CD14-positive monocyte (primary cell): ENCODE results near the gene LAMC3. TPM values are rescaled to one million over a fixed set of nuclear protein-coding genes. Genes with fewer than 3 reads are reported as not detected.

ENCODE experiments used
- DNase-seq, 3 donors: peaks; one replicate each; pipeline ENCODE4 v3.0.0-alpha.2; 2011 to 2022
- H2AFZ ChIP-seq: 2 replicates; pipeline ENCODE4 v1.6.0; 2012; ENCODE audit warnings: mild to moderate bottlenecking, low read depth, low read length, inconsistent platforms; ENCODE audit not compliant: insufficient read depth, poor library complexity, severe bottlenecking
- H3K27ac ChIP-seq, 2 donors: 1 replicate in 1 of 2; 2 replicates in 1 of 2; pipeline ENCODE4 v1.5.1; 2012 to 2013; ENCODE audit warnings: low read length in 2 of 2, control low read depth in 1 of 2, inconsistent platforms in 1 of 2, low read depth in 1 of 2, mild to moderate bottlenecking in 1 of 2
- H3K27me3 ChIP-seq, 2 donors: one replicate each; pipeline versions ENCODE4 v1.6.0 to v1.6.1; 2011 to 2013; ENCODE audit warnings: low read length in 2 of 2; ENCODE audit not compliant: control insufficient read depth in 2 of 2, insufficient read depth in 2 of 2
- H3K36me3 ChIP-seq, 2 donors: replicated peaks in 1 of 2; 1 replicate in 1 of 2; 2 replicates in 1 of 2; pipeline versions ENCODE4 v1.5.1 to v1.6.1; 2012 to 2013; ENCODE audit warnings: low read length in 2 of 2, control low read depth in 1 of 2, inconsistent platforms in 1 of 2, mild to moderate bottlenecking in 1 of 2; ENCODE audit not compliant: insufficient read depth in 2 of 2, control insufficient read depth in 1 of 2
- H3K4me1 ChIP-seq, 2 donors: 1 replicate in 1 of 2; 2 replicates in 1 of 2; pipeline versions ENCODE4 v1.5.1 to v1.6.1; 2012 to 2013; ENCODE audit warnings: low read length in 2 of 2, control low read depth in 1 of 2, inconsistent platforms in 1 of 2, mild to moderate bottlenecking in 1 of 2, moderate library complexity in 1 of 2; ENCODE audit not compliant: insufficient read depth in 2 of 2, control insufficient read depth in 1 of 2
- H3K4me2 ChIP-seq: replicated peaks from 2 replicates; pipeline ENCODE3; 2012; ENCODE audit warnings: low read length, moderate library complexity, mild to moderate bottlenecking; ENCODE audit not compliant: poor library complexity, severe bottlenecking; ENCODE audit errors: extremely low read depth
- H3K4me3 ChIP-seq, 3 experiments: fragments of 200-600 bp in 1 of 3; sonication (generic) in 1 of 3; replicated peaks in 1 of 3; 1 replicate in 2 of 3; 2 replicates in 1 of 3; pipeline ENCODE4 v1.5.1; 2011 to 2013; ENCODE audit warnings: low read length in 3 of 3, mild to moderate bottlenecking in 3 of 3, control low read depth in 2 of 3, low read depth in 2 of 3, inconsistent platforms in 1 of 3, moderate library complexity in 1 of 3
- H3K79me2 ChIP-seq: 2 replicates; pipeline ENCODE4 v1.6.0; 2012; ENCODE audit warnings: mild to moderate bottlenecking, control low read depth, inconsistent platforms, low read length, moderate library complexity; ENCODE audit not compliant: insufficient read depth
- H3K9ac ChIP-seq: 2 replicates; pipeline ENCODE4 v1.6.0; 2017; ENCODE audit warnings: low read length, mild to moderate bottlenecking; ENCODE audit not compliant: insufficient read depth, poor library complexity, severe bottlenecking
- H3K9me3 ChIP-seq, 2 donors: replicated peaks in 1 of 2; 1 replicate in 1 of 2; 2 replicates in 1 of 2; pipeline versions ENCODE4 v1.5.1 to v1.6.1; 2012 to 2013; ENCODE audit warnings: low read length in 2 of 2, control low read depth in 1 of 2; ENCODE audit not compliant: control insufficient read depth in 1 of 2, insufficient read depth in 1 of 2
- H4K20me1 ChIP-seq: 2 replicates; pipeline ENCODE4 v1.6.0; 2012; ENCODE audit warnings: mild to moderate bottlenecking, low read length, control low read depth, moderate library complexity; ENCODE audit not compliant: insufficient read depth
- H3K27ac Mint-ChIP-seq, 7 donors: one replicate each; pipeline ENCODE4 v1.8.0; 2020; ENCODE audit warnings: mild to moderate bottlenecking in 7 of 7, mixed read lengths in 7 of 7, moderate library complexity in 6 of 7, inconsistent platforms in 2 of 7
- H3K27me3 Mint-ChIP-seq, 3 donors: one replicate each; pipeline ENCODE4 v1.8.0; 2021 to 2022; ENCODE audit warnings: low read depth in 3 of 3, mild to moderate bottlenecking in 3 of 3, mixed read lengths in 3 of 3, moderate library complexity in 3 of 3, inconsistent platforms in 1 of 3
- H3K36me3 Mint-ChIP-seq, 2 donors: one replicate each; pipeline ENCODE4 v1.8.0; 2020; ENCODE audit warnings: mixed read lengths in 2 of 2, inconsistent platforms in 1 of 2, mild to moderate bottlenecking in 1 of 2
- H3K4me1 Mint-ChIP-seq: one replicate; pipeline ENCODE4 v1.8.0; 2020; ENCODE audit warnings: mild to moderate bottlenecking, mixed read lengths
- H3K4me3 Mint-ChIP-seq, 2 donors: one replicate each; pipeline ENCODE4 v1.8.0; 2020; ENCODE audit warnings: mild to moderate bottlenecking in 2 of 2, mixed read lengths in 2 of 2, moderate library complexity in 1 of 2
- H3K9me3 Mint-ChIP-seq, 7 donors: one replicate each; pipeline ENCODE4 v1.8.0; 2020 to 2022; ENCODE audit warnings: mixed read lengths in 7 of 7, mild to moderate bottlenecking in 6 of 7, moderate library complexity in 6 of 7, inconsistent platforms in 2 of 7
- WGBS: methylation state at CpG from one replicate; pipeline ENCODE4 v1.1.5; 2013; ENCODE audit warnings: missing lambda C conversion rate; ENCODE audit not compliant: insufficient coverage; 5-methylcytosine and 5-hydroxymethylcytosine counted together
- intact Hi-C, 2 donors: fragments of 100-400 bp; cut with micrococcal nuclease; formaldehyde crosslinking; loops; one replicate each; pipeline versions ENCODE4 v1.15.0 to v1.15.1; 2023
- polyA plus RNA-seq, 3 donors: library from polyadenylated mRNA; depleted of rRNA in 1 of 3; unstranded in 2 of 3; stranded (reverse) in 1 of 3; fragments of 300-500 nt in 2 of 3; fragments of >200 nt in 1 of 3; fragmentation: Illumina TruSeq in 2 of 3; gene quantifications; 1 replicate in 2 of 3; 2 replicates in 1 of 3; pipeline ENCODE4 v1.2.3, GENCODE V29; 2012 to 2021
- TF ChIP-seq, protein P1 (sequence below): fragments of 200-600 bp; IDR thresholded peaks from one replicate; pipeline ENCODE4 v1.8.0; 2022; ENCODE audit warnings: antibody characterized with exemption, mild to moderate bottlenecking

Gene LAMC3
- polyA plus RNA-seq, 3 donors, result 0.19 TPM; not detected in 2

DNA sequence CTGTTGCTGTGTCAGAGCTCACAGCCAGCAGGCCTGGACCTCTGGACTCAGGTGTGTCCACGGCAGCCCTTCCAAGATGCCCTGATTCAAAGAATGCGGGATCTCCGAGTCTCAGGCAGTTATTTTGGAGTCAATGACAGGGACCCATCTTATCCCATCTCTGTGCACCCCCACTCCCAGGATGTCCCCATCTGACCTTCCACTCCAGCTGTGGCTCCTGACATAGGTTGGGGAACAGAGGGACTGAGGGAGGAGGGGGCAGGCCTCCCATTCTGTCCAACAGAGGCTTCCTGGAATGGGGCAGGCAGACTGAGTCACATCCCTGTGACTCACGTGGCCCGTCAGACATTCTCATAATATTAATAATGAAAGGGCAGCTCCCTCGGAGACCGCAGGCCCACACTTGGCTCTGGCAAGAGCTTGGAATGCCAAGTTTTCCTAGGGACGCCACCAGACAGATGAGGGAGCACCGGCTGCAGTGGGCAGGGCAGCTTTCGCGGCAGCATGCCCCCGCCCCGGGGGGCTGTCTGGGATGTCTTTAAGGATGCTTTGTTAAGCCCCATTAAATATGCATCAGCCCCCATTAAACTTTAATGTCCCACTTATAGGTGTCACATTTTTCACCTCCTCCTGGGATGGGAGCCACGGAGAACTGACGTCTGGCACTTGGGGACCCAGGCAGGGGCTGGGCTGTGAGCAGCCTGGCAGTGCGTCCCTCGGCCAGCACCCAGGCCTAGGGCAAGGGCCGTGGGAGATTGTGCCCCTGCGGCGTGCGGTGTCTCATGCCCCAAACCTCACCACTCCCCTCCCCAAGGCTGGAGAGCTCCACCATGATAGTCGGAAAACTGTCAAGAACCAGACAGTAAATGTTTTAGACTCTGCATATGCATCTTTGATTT lies 46.3 kb upstream of the LAMC3 start:
- no peaks in the 10 kb centered on the region for H3K36me3 ChIP-seq
- no peaks in the 10 kb centered on the region for H3K27me3 ChIP-seq
- H3K4me3 ChIP-seq, result no peak overlapping the region
- no peak overlapping the region for H3K4me2 ChIP-seq
- H3K9ac ChIP-seq, result no peak overlapping the region
- Mint-ChIP-seq H3K27me3 (peaks cover 2 to 4% (median 3%) of the 10 kb centered on the region in 3 donors), H3K27ac (no peak overlapping the region), H3K36me3 (no peaks in the 10 kb centered on the region), H3K9me3 (peaks cover 4 to 19% (median 8%) of the 10 kb centered on the region in 7 donors), H3K4me1 (peaks cover 2% of the 10 kb centered on the region), H3K4me3 (no peak overlapping the region)
- peaks cover 3 to 10% of the 10 kb centered on the region in 2 donors for H3K9me3 ChIP-seq
- intact Hi-C loops, result no loop called here
- TF ChIP-seq, protein P1, sequence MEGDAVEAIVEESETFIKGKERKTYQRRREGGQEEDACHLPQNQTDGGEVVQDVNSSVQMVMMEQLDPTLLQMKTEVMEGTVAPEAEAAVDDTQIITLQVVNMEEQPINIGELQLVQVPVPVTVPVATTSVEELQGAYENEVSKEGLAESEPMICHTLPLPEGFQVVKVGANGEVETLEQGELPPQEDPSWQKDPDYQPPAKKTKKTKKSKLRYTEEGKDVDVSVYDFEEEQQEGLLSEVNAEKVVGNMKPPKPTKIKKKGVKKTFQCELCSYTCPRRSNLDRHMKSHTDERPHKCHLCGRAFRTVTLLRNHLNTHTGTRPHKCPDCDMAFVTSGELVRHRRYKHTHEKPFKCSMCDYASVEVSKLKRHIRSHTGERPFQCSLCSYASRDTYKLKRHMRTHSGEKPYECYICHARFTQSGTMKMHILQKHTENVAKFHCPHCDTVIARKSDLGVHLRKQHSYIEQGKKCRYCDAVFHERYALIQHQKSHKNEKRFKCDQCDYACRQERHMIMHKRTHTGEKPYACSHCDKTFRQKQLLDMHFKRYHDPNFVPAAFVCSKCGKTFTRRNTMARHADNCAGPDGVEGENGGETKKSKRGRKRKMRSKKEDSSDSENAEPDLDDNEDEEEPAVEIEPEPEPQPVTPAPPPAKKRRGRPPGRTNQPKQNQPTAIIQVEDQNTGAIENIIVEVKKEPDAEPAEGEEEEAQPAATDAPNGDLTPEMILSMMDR, result no peak
- no peaks in the 10 kb centered on the region for H4K20me1 ChIP-seq
- WGBS, result 80% methylated on average over 17 of the region's 22 CpGs
- H3K27ac ChIP-seq, result no peak overlapping the region
- no peak overlapping the region for H2AFZ ChIP-seq
- DNase-seq, result no peak
- H3K4me1 ChIP-seq, result no peaks in the 10 kb centered on the region
- H3K79me2 ChIP-seq, result no peaks in the 10 kb centered on the region

DNA sequence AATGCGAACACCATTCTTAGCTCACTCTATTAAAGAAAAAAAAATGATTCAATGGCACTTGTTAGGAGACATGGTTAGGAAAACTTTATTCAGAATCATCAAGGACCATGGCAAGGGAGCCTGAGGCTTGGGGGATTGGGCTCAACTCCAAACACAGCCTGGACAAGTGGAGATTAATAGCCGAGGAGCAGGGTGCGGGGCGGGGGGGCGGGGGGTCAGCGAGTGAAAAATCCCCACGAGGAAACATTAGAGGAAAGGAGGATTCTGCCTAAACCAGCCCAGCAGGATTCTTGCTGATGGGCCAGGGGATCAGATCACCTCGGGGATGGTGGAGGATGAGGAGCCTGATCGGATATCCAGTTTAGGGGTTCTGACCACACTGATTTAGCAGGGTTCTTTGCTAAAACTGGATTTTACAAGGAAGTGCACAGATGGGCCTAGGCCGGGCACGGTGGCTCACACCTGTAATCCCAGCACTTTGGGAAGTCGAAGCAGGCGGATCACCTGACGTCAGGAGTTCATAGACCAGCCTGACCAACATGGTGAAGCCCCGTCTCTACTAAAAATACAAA lies 45.6 kb upstream of the LAMC3 start:
- no peak overlapping the region for H3K4me3 Mint-ChIP-seq
- no peak overlapping the region for H2AFZ ChIP-seq

More for the DNA sequence above, 45.6 kb upstream of the LAMC3 start:
- Mint-ChIP-seq H3K9me3 (peaks cover 4 to 19% (median 8%) of the 10 kb centered on the region in 7 donors), H3K36me3 (no peaks in the 10 kb centered on the region), H3K4me1 (peaks cover 2% of the 10 kb centered on the region), H3K27me3 (peaks cover 2 to 4% (median 3%) of the 10 kb centered on the region in 3 donors), H3K27ac (no peak overlapping the region)
- Histone ChIP-seq H3K4me1 (no peaks in the 10 kb centered on the region), H3K79me2 (no peaks in the 10 kb centered on the region), H3K4me2 (no peak overlapping the region), H3K9ac (no peak overlapping the region), H3K36me3 (no peaks in the 10 kb centered on the region), H3K4me3 (no peak overlapping the region), H4K20me1 (no peaks in the 10 kb centered on the region), H3K9me3 (peaks cover 3 to 10% of the 10 kb centered on the region in 2 donors), H3K27ac (no peak overlapping the region), H3K27me3 (no peaks in the 10 kb centered on the region)
- TF ChIP-seq, protein P1, result no peak
- intact Hi-C loops, result no loop called here
- WGBS, result 100% methylated on average over 7 of the region's 15 CpGs
- no peak for DNase-seq
